ACC112 (cell line): ENCODE data around the gene BPIFB2.
"Not testable (repeated sequence)": the region's sequence is repeated elsewhere in the genome, so short reads cannot be mapped to it uniquely, and the experiment has no call there.

Experiments used
- H2AFZ ChIP-seq: fragments of 200-600 bp; sonication (generic); one replicate; pipeline ENCODE4 v1.6.0; 2017; ENCODE audit warnings: antibody characterized with exemption, low read length; ENCODE audit not compliant: unreplicated experiment
- H3K27ac ChIP-seq: fragments of 200-600 bp; sonication (generic); 2 replicates; pipeline ENCODE4 v1.5.1; 2014; ENCODE audit warnings: low read depth, mild to moderate bottlenecking, antibody characterized with exemption, low read length, moderate library complexity
- H3K27me3 ChIP-seq: fragments of 200-600 bp; sonication (generic); 2 replicates; pipeline ENCODE4 v1.6.1; 2014; ENCODE audit warnings: mild to moderate bottlenecking, antibody characterized with exemption, low read length, moderate library complexity, mixed read lengths; ENCODE audit not compliant: insufficient read depth
- H3K36me3 ChIP-seq: fragments of 200-600 bp; sonication (generic); 2 replicates; pipeline ENCODE4 v1.6.1; 2016; ENCODE audit warnings: mild to moderate bottlenecking, antibody characterized with exemption, low read length, moderate library complexity, mixed read lengths; ENCODE audit not compliant: insufficient read depth
- H3K4me1 ChIP-seq: fragments of 200-600 bp; sonication (generic); one replicate; pipeline ENCODE4 v1.6.1; 2016; ENCODE audit warnings: low read length, mixed read lengths; ENCODE audit not compliant: insufficient read depth, unreplicated experiment, control insufficient read depth
- H3K4me3 ChIP-seq: fragments of 200-600 bp; sonication (generic); 2 replicates; pipeline ENCODE4 v1.5.1; 2014; ENCODE audit warnings: mild to moderate bottlenecking, low read depth, low read length
- H3K79me2 ChIP-seq: fragments of 200-600 bp; sonication (generic); one replicate; pipeline ENCODE4 v1.6.0; 2016; ENCODE audit warnings: low read length; ENCODE audit not compliant: control insufficient read depth, unreplicated experiment, insufficient read depth

Gene BPIFB2

GRCh38 chr20:32971703-32972161 is 35.8 kb upstream of the BPIFB2 start:
- peaks cover 2% of the 10 kb centered on the region for H3K4me1 ChIP-seq

DNA sequence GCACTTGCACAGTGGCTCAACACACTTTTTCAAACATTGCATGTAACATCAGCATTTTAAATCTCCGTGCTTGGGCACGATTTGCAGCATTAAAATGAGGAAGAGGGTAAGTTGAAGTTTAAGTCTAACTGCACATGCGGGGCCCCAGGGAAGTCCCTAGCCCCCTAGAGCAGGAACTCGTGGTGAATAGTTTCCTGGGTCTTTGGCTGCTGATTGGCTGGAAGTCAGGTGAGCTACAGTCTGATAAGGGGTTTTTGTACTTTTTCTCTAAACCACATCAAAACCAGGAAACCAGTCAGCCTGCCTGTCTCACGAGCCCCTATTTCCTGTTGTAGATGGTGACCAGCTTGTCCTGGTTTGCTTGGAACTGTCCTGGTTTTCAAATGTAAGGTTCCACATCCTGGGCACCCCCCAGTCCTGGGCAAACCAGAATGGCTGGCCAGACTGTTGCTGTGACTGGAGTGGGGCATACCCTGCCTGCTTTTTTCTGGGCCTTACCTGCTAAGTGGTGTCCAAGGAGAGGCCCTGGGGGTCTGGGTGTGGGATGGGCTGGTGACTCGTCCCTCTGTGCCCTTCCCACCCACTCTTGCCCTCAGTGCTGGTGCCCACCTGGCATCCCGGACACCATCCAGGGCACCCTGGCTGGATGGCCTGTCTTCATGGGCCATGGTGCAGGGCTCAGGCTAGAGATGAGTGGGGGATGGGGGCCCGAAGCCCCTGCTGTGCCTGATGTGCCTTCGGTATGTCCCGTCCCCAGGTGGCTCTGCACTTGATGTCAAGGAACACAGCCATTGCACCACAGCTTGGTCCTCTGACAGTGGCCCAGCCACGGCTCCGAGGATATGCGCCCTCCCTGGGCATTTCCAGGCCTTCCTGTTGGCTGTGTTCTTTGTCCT is 35.1 kb upstream of the BPIFB2 start:
- Histone ChIP-seq H3K27ac (no peak overlapping the region), H3K27me3 (peaks cover 6% of the 10 kb centered on the region; the same call in 1 of the 2 replicates), H2AFZ (no peak overlapping the region)

More at GRCh38 chr20:32971703-32972161, 35.8 kb upstream of the BPIFB2 start:
- no peak overlapping the region for H3K27ac ChIP-seq
- H3K79me2 ChIP-seq = no peaks in the 10 kb centered on the region
- no peaks in the 10 kb centered on the region for H3K27me3 ChIP-seq
- H3K36me3 ChIP-seq = no peaks in the 10 kb centered on the region
- no peak overlapping the region for H3K4me3 ChIP-seq
- H2AFZ ChIP-seq = peak overlapping the region; percentile 87

DNA sequence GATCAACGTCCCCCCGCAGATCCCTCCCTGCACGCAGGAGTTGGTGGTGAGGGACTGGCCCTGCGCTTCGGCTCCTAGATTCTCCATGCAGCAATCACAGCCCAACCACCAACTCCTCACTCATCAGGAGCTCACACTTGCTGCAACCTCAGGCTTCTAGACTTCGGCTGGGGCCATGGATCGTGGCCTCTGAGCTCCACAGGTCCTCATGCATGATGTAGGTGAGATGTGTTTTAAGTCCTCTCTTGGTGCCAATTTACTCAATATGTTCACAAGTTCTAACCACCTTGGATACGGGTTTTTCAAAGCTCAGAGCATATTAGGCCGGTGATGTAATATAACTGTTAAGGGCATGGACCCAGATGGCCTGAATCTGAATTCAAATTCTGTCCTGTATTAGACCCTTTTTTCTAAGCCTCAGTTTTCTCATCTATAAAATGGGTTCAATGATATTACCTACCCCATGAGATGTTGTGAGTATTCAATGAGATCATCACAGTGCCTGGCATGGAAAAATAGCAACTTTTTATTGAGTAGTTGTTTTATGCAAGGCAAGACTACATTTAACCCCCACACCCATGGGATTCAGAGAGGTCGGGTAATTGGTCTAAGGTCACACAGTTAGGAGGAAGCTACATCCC is 34.3 kb upstream of the BPIFB2 start:
- no peaks in the 10 kb centered on the region for H3K36me3 ChIP-seq
- no peaks in the 10 kb centered on the region for H3K79me2 ChIP-seq
- H3K4me1 ChIP-seq = peaks cover 2% of the 10 kb centered on the region
- no peak overlapping the region for H2AFZ ChIP-seq
- no peak overlapping the region for H3K27ac ChIP-seq
- peaks cover 12% of the 10 kb centered on the region; the same call in 1 of the 2 replicates for H3K27me3 ChIP-seq
- no peak overlapping the region for H3K4me3 ChIP-seq

More for the DNA sequence above, 35.1 kb upstream of the BPIFB2 start:
- Histone ChIP-seq H3K4me1 (peaks cover 2% of the 10 kb centered on the region), H3K36me3 (no peaks in the 10 kb centered on the region), H3K4me3 (no peak overlapping the region), H3K79me2 (no peaks in the 10 kb centered on the region)

DNA sequence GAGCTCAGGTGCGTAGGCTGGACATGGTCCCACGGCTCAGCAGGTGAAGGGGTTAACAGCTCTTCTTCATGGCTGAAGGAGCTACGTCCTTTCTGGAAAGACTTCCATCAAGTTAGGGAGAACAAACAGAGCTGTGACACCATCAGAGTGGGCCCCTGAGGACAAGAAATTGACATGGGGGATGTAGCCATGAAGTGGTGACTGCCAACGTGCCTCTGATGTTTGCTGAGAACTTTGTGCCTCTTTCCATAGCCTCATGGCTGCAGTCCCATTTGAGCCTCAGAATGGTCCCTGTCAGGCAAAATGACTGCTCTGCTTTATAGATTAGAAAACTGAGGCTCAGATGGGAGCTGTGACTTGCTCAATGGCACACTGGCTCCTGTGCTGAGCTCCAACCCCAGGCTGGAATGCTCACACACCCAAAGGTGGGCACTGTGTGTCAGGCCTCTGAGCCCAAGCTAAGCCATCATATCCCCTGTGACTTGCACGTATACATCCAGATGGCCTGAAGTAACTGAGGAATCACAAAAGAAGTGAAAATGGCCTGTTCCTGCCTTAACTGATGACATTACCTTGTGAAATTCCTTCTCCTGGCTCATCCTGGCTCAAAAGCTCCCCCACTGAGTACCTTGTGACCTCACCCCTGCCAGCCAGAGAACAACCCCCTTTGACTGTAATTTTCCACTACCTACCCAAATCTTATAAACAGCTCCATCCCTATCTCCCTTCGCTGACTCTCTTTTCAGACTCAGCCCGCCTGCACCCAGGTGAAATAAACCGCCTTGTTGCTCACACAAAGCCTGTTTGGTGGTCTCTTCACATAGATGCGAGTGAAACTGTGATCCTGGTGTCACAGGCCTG is 33.1 kb upstream of the BPIFB2 start:
- not testable (repeated sequence) for H3K27ac ChIP-seq, H3K79me2 ChIP-seq, H3K36me3 ChIP-seq, H3K4me3 ChIP-seq, H3K4me1 ChIP-seq, H2AFZ ChIP-seq
- peaks cover 18% of the 10 kb centered on the region; the same call in 1 of the 2 replicates for H3K27me3 ChIP-seq

- H3K36me3 ChIP-seq, H3K79me2 ChIP-seq, H3K4me3 ChIP-seq, H3K4me1 ChIP-seq, H2AFZ ChIP-seq, H3K27ac ChIP-seq: not testable (repeated sequence)
- peaks cover 21% of the 10 kb centered on the region; the same call in 1 of the 2 replicates for H3K27me3 ChIP-seq
Measured at GRCh38 chr20:32975121-32975520, 32.4 kb upstream of the BPIFB2 start.

GRCh38 chr20:32975698-32976674 is 31.5 kb upstream of the BPIFB2 start:
- Histone ChIP-seq H2AFZ (no peak overlapping the region), H3K27ac (no peak overlapping the region), H3K4me1 (no peaks in the 10 kb centered on the region), H3K79me2 (no peaks in the 10 kb centered on the region), H3K4me3 (no peak overlapping the region), H3K36me3 (no peaks in the 10 kb centered on the region), H3K27me3 (peaks cover 25% of the 10 kb centered on the region; the same call in 1 of the 2 replicates)

- no peaks in the 10 kb centered on the region for H3K79me2 ChIP-seq
- no peaks in the 10 kb centered on the region for H3K36me3 ChIP-seq
- H2AFZ ChIP-seq = no peak overlapping the region
- H3K27ac ChIP-seq = no peak overlapping the region
- H3K27me3 ChIP-seq = peaks cover 30% of the 10 kb centered on the region; the same call in 1 of the 2 replicates
- H3K4me1 ChIP-seq = no peaks in the 10 kb centered on the region
- H3K4me3 ChIP-seq = no peak overlapping the region
Measured at GRCh38 chr20:32976746-32977145, 30.8 kb upstream of the BPIFB2 start.

DNA sequence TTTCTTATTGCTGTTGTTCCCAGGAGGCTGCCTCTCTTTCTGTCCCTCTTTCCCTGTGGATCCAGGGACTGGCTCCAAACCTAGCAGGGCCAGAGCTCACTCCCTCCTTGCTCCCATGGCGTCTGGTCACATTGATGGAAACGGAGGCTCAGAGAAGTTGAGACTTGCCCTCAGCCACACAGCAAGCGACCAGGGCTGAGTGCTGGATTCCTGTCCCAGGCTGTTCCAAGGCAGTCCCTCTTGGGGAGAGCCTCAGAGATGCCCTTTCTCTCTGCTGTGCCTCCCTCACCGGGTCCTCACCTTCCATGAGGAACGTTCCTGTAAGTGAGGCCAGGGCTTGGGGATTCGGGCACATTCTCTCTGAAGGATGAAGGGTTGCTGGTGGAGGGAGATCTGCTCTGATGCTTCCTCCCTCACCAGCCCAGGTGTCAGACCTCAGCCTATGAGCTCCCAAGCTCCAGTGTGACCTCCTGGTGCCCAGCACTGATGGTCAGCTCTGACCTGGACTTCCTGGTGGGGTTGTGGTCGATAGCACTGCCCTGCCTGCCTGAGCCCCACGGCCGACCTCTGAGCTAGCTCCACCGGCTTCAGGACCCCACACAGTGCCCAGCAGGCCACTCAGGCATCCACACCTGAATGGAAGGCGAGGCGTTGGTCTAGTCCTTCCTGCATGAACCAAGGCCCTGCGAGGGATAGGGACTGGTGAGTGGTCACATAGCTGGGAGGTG is 30.1 kb upstream of the BPIFB2 start:
- Histone ChIP-seq H3K27ac (no peak overlapping the region), H3K4me1 (no peaks in the 10 kb centered on the region), H3K4me3 (no peak overlapping the region), H3K36me3 (no peaks in the 10 kb centered on the region), H3K79me2 (no peaks in the 10 kb centered on the region), H2AFZ (no peak overlapping the region), H3K27me3 (peaks cover 30% of the 10 kb centered on the region; the same call in 1 of the 2 replicates)

DNA sequence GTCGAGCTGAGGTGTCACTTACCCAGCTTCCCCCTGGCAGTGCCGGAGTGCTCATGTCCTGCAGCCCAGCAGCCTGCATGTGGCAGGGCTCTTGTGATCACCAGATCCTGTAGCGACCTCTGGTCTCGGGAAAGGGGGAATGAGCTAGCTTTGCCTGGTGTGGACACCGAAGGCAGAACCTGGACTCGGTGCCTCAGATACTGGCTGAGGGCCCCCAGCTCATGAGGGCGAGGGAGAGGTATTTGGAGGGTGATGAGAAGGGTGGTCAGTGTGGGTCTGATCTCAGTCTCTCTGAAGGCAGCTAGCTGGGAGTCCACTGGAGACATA is 29.5 kb upstream of the BPIFB2 start:
- Histone ChIP-seq H3K4me3 (no peak overlapping the region), H3K36me3 (no peaks in the 10 kb centered on the region), H3K4me1 (no peaks in the 10 kb centered on the region), H2AFZ (no peak overlapping the region), H3K79me2 (no peaks in the 10 kb centered on the region), H3K27me3 (peaks cover 30% of the 10 kb centered on the region; the same call in 1 of the 2 replicates), H3K27ac (no peak overlapping the region)
